ENCODE data around the gene HEATR1. TPM values are rescaled to one million over a fixed set of nuclear protein-coding genes. Genes with fewer than 3 reads are reported as not detected.

HEATR1 gene
- polyA plus RNA-seq, 2 donors, result 3.7 to 5.4 TPM

- Histone ChIP-seq H3K4me3 (ENCODE audit: low read depth in 1 of 2, low read length in 2 of 2) (no peak overlapping the region), H3K9me3 (ENCODE audit: control insufficient read depth in 2 of 2, insufficient read depth in 1 of 2, low read depth in 1 of 2, low read length in 1 of 2) (no peaks in the 10 kb centered on the region), H3K4me1 (ENCODE audit: control insufficient read depth in 2 of 2, insufficient read depth in 2 of 2, low read length in 1 of 2) (no peaks in the 10 kb centered on the region), H3K27me3 (ENCODE audit: control insufficient read depth in 1 of 2, insufficient read depth in 2 of 2, low read length in 2 of 2) (no peaks in the 10 kb centered on the region), H3K36me3 (ENCODE audit: control insufficient read depth in 2 of 2, insufficient read depth in 2 of 2, low read length in 1 of 2) (peaks cover 3 to 13% of the 10 kb centered on the region in 2 donors), H3K27ac (ENCODE audit: low read depth in 2 of 2, low read length in 1 of 2) (no peak overlapping the region)
- 84 to 90% methylated on average over 3 of the region's 3 CpGs for WGBS, 2 donors
These were observed 28.8 kb downstream of the HEATR1 start for GRCh38 chr1:236575523-236575922.

GRCh38 chr1:236568285-236568894 lies 35.9 kb downstream of the HEATR1 start:
- Histone ChIP-seq H3K27me3 (ENCODE audit: control insufficient read depth in 1 of 2, insufficient read depth in 2 of 2, low read length in 2 of 2) (no peaks in the 10 kb centered on the region), H3K9me3 (ENCODE audit: control insufficient read depth in 2 of 2, insufficient read depth in 1 of 2, low read depth in 1 of 2, low read length in 1 of 2) (no peaks in the 10 kb centered on the region), H3K36me3 (ENCODE audit: control insufficient read depth in 2 of 2, insufficient read depth in 2 of 2, low read length in 1 of 2) (peaks cover 10 to 27% of the 10 kb centered on the region in 2 donors), H3K27ac (ENCODE audit: low read depth in 2 of 2, low read length in 1 of 2) (no peak overlapping the region), H3K4me1 (ENCODE audit: control insufficient read depth in 2 of 2, insufficient read depth in 2 of 2, low read length in 1 of 2) (no peaks in the 10 kb centered on the region), H3K4me3 (ENCODE audit: low read depth in 1 of 2, low read length in 2 of 2) (no peak overlapping the region)
- 74 to 84% methylated on average over 2 of the region's 2 CpGs for WGBS, 2 donors

- H3K27me3 ChIP-seq (ENCODE audit: control insufficient read depth in 1 of 2, insufficient read depth in 2 of 2, low read length in 2 of 2), result no peaks in the 10 kb centered on the region
- 96 to 97% methylated on average over 5 of the region's 5 CpGs for WGBS, 2 donors
- H3K27ac ChIP-seq (ENCODE audit: low read depth in 2 of 2, low read length in 1 of 2), result no peak overlapping the region
- H3K4me3 ChIP-seq (ENCODE audit: low read depth in 1 of 2, low read length in 2 of 2), result no peak overlapping the region
- no peaks in the 10 kb centered on the region for H3K4me1 ChIP-seq (ENCODE audit: control insufficient read depth in 2 of 2, insufficient read depth in 2 of 2, low read length in 1 of 2)
- H3K36me3 ChIP-seq (ENCODE audit: control insufficient read depth in 2 of 2, insufficient read depth in 2 of 2, low read length in 1 of 2), result peaks cover 14 to 21% of the 10 kb centered on the region in 2 donors
- H3K9me3 ChIP-seq (ENCODE audit: control insufficient read depth in 2 of 2, insufficient read depth in 1 of 2, low read depth in 1 of 2, low read length in 1 of 2), result no peaks in the 10 kb centered on the region
These were observed 38.8 kb downstream of the HEATR1 start for GRCh38 chr1:236565530-236565929.

- Histone ChIP-seq H3K27me3 (ENCODE audit: control insufficient read depth in 1 of 2, insufficient read depth in 2 of 2, low read length in 2 of 2) (no peaks in the 10 kb centered on the region), H3K4me3 (ENCODE audit: low read depth in 1 of 2, low read length in 2 of 2) (no peak overlapping the region), H3K27ac (ENCODE audit: low read depth in 2 of 2, low read length in 1 of 2) (no peak overlapping the region), H3K4me1 (ENCODE audit: control insufficient read depth in 2 of 2, insufficient read depth in 2 of 2, low read length in 1 of 2) (no peaks in the 10 kb centered on the region), H3K36me3 (ENCODE audit: control insufficient read depth in 2 of 2, insufficient read depth in 2 of 2, low read length in 1 of 2) (peaks cover 15 to 20% of the 10 kb centered on the region in 2 donors), H3K9me3 (ENCODE audit: control insufficient read depth in 2 of 2, insufficient read depth in 1 of 2, low read depth in 1 of 2, low read length in 1 of 2) (no peaks in the 10 kb centered on the region)
- WGBS, 2 donors, result 81 to 83% methylated on average over 2 of the region's 2 CpGs
These were observed 42.3 kb downstream of the HEATR1 start for GRCh38 chr1:236561976-236562375.

- WGBS, 2 donors, result 93 to 96% methylated on average over 7 of the region's 7 CpGs
- Histone ChIP-seq H3K4me3 (ENCODE audit: low read depth in 1 of 2, low read length in 2 of 2) (no peak overlapping the region), H3K36me3 (ENCODE audit: control insufficient read depth in 2 of 2, insufficient read depth in 2 of 2, low read length in 1 of 2) (peaks cover 25 to 28% of the 10 kb centered on the region in 2 donors), H3K4me1 (ENCODE audit: control insufficient read depth in 2 of 2, insufficient read depth in 2 of 2, low read length in 1 of 2) (no peaks in the 10 kb centered on the region), H3K27ac (ENCODE audit: low read depth in 2 of 2, low read length in 1 of 2) (no peak overlapping the region), H3K27me3 (ENCODE audit: control insufficient read depth in 1 of 2, insufficient read depth in 2 of 2, low read length in 2 of 2) (no peaks in the 10 kb centered on the region), H3K9me3 (ENCODE audit: control insufficient read depth in 2 of 2, insufficient read depth in 1 of 2, low read depth in 1 of 2, low read length in 1 of 2) (no peaks in the 10 kb centered on the region)
These were observed 44.0 kb downstream of the HEATR1 start for GRCh38 chr1:236560213-236560771.

- Histone ChIP-seq H3K4me3 (ENCODE audit: low read depth in 1 of 2, low read length in 2 of 2) (no peak overlapping the region), H3K27ac (ENCODE audit: low read depth in 2 of 2, low read length in 1 of 2) (no peak overlapping the region), H3K9me3 (ENCODE audit: control insufficient read depth in 2 of 2, insufficient read depth in 1 of 2, low read depth in 1 of 2, low read length in 1 of 2) (no peaks in the 10 kb centered on the region), H3K36me3 (ENCODE audit: control insufficient read depth in 2 of 2, insufficient read depth in 2 of 2, low read length in 1 of 2) (peaks cover 23 to 26% of the 10 kb centered on the region in 2 donors), H3K27me3 (ENCODE audit: control insufficient read depth in 1 of 2, insufficient read depth in 2 of 2, low read length in 2 of 2) (no peaks in the 10 kb centered on the region), H3K4me1 (ENCODE audit: control insufficient read depth in 2 of 2, insufficient read depth in 2 of 2, low read length in 1 of 2) (no peaks in the 10 kb centered on the region)
- WGBS, 2 donors, result 95 to 99% methylated on average over 3 of the region's 3 CpGs
These were observed 45.5 kb downstream of the HEATR1 start for GRCh38 chr1:236558846-236559245.

GRCh38 chr1:236558081-236558480 lies 46.2 kb downstream of the HEATR1 start:
- 76 to 90% methylated on average over 9 of the region's 9 CpGs for WGBS, 2 donors
- peaks cover 26 to 30% of the 10 kb centered on the region in 2 donors for H3K36me3 ChIP-seq (ENCODE audit: control insufficient read depth in 2 of 2, insufficient read depth in 2 of 2, low read length in 1 of 2)
- no peaks in the 10 kb centered on the region for H3K4me1 ChIP-seq (ENCODE audit: control insufficient read depth in 2 of 2, insufficient read depth in 2 of 2, low read length in 1 of 2)
- H3K4me3 ChIP-seq (ENCODE audit: low read depth in 1 of 2, low read length in 2 of 2), result no peak overlapping the region
- no peaks in the 10 kb centered on the region for H3K27me3 ChIP-seq (ENCODE audit: control insufficient read depth in 1 of 2, insufficient read depth in 2 of 2, low read length in 2 of 2)
- no peak overlapping the region for H3K27ac ChIP-seq (ENCODE audit: low read depth in 2 of 2, low read length in 1 of 2)
- H3K9me3 ChIP-seq (ENCODE audit: control insufficient read depth in 2 of 2, insufficient read depth in 1 of 2, low read depth in 1 of 2, low read length in 1 of 2), result no peaks in the 10 kb centered on the region

GRCh38 chr1:236556606-236557005 lies 47.7 kb downstream of the HEATR1 start:
- 96% methylated on average over 7 of the region's 7 CpGs for WGBS, 2 donors
- Histone ChIP-seq H3K4me3 (ENCODE audit: low read depth in 1 of 2, low read length in 2 of 2) (no peak overlapping the region), H3K27ac (ENCODE audit: low read depth in 2 of 2, low read length in 1 of 2) (no peak overlapping the region), H3K36me3 (ENCODE audit: control insufficient read depth in 2 of 2, insufficient read depth in 2 of 2, low read length in 1 of 2) (peaks cover 25 to 30% of the 10 kb centered on the region in 2 donors), H3K9me3 (ENCODE audit: control insufficient read depth in 2 of 2, insufficient read depth in 1 of 2, low read depth in 1 of 2, low read length in 1 of 2) (no peaks in the 10 kb centered on the region), H3K27me3 (ENCODE audit: control insufficient read depth in 1 of 2, insufficient read depth in 2 of 2, low read length in 2 of 2) (no peaks in the 10 kb centered on the region), H3K4me1 (ENCODE audit: control insufficient read depth in 2 of 2, insufficient read depth in 2 of 2, low read length in 1 of 2) (no peaks in the 10 kb centered on the region)

GRCh38 chr1:236553370-236553769 lies 50.9 kb downstream of the HEATR1 start:
- H3K36me3 ChIP-seq (ENCODE audit: control insufficient read depth in 2 of 2, insufficient read depth in 2 of 2, low read length in 1 of 2), result peaks cover 31 to 40% of the 10 kb centered on the region in 2 donors
- no peak overlapping the region for H3K4me3 ChIP-seq (ENCODE audit: low read depth in 1 of 2, low read length in 2 of 2)
- H3K9me3 ChIP-seq (ENCODE audit: control insufficient read depth in 2 of 2, insufficient read depth in 1 of 2, low read depth in 1 of 2, low read length in 1 of 2), result no peaks in the 10 kb centered on the region
- H3K4me1 ChIP-seq (ENCODE audit: control insufficient read depth in 2 of 2, insufficient read depth in 2 of 2, low read length in 1 of 2), result no peaks in the 10 kb centered on the region
- no peaks in the 10 kb centered on the region for H3K27me3 ChIP-seq (ENCODE audit: control insufficient read depth in 1 of 2, insufficient read depth in 2 of 2, low read length in 2 of 2)
- WGBS, 2 donors, result 79 to 81% methylated on average over 8 of the region's 8 CpGs
- H3K27ac ChIP-seq (ENCODE audit: low read depth in 2 of 2, low read length in 1 of 2), result no peak overlapping the region

- Histone ChIP-seq H3K27me3 (ENCODE audit: control insufficient read depth in 1 of 2, insufficient read depth in 2 of 2, low read length in 2 of 2) (no peaks in the 10 kb centered on the region), H3K36me3 (ENCODE audit: control insufficient read depth in 2 of 2, insufficient read depth in 2 of 2, low read length in 1 of 2) (peaks cover 33 to 40% of the 10 kb centered on the region in 2 donors), H3K9me3 (ENCODE audit: control insufficient read depth in 2 of 2, insufficient read depth in 1 of 2, low read depth in 1 of 2, low read length in 1 of 2) (no peaks in the 10 kb centered on the region), H3K4me1 (ENCODE audit: control insufficient read depth in 2 of 2, insufficient read depth in 2 of 2, low read length in 1 of 2) (no peaks in the 10 kb centered on the region), H3K4me3 (ENCODE audit: low read depth in 1 of 2, low read length in 2 of 2) (no peak overlapping the region), H3K27ac (ENCODE audit: low read depth in 2 of 2, low read length in 1 of 2) (no peak overlapping the region)
- 25 to 26% methylated on average over 1 of the region's 1 CpG for WGBS, 2 donors
These were observed 51.4 kb downstream of the HEATR1 start for GRCh38 chr1:236552901-236553300.
